ENCODE data around the gene MYBPC2.

MYBPC2 gene

GRCh38 chr19:50481351-50482149, 48.9 kb downstream of the MYBPC2 start:
- DNase-seq = no peak

GRCh38 chr19:50482271-50482855, 49.7 kb downstream of the MYBPC2 start:
- DNase-seq = no peak

- DNase-seq = no peak
These were observed 50.2 kb downstream of the MYBPC2 start for GRCh38 chr19:50482916-50483315.

- DNase-seq = no peak
These were observed 52.7 kb downstream of the MYBPC2 start for GRCh38 chr19:50485284-50485955.

GRCh38 chr19:50486823-50487515, 54.3 kb downstream of the MYBPC2 start:
- peak; percentile 48 for DNase-seq

- peak in 1 of 2 donors; percentile 31 for DNase-seq
These were observed 55.9 kb downstream of the MYBPC2 start for GRCh38 chr19:50488389-50489194.

- DNase-seq = peak; percentile 14 to 35
These were observed 56.8 kb downstream of the MYBPC2 start for GRCh38 chr19:50489461-50490011.

- DNase-seq = no peak
These were observed 57.7 kb downstream of the MYBPC2 start for GRCh38 chr19:50490411-50490811.

GRCh38 chr19:50490991-50491472, 58.3 kb downstream of the MYBPC2 start:
- DNase-seq = no peak

- peak in 1 of 2 donors; percentile 23 for DNase-seq
These were observed 59.8 kb downstream of the MYBPC2 start for GRCh38 chr19:50492303-50493052.

- DNase-seq = no peak
These were observed 60.5 kb downstream of the MYBPC2 start for GRCh38 chr19:50493171-50493570.

- DNase-seq = no peak
These were observed 61.7 kb downstream of the MYBPC2 start for GRCh38 chr19:50494186-50495019.

GRCh38 chr19:50495020-50495531, 62.4 kb downstream of the MYBPC2 start:
- DNase-seq = no peak

- DNase-seq = no peak
These were observed 63.7 kb downstream of the MYBPC2 start for GRCh38 chr19:50496189-50497021.

- DNase-seq = no peak
These were observed 64.3 kb downstream of the MYBPC2 start for GRCh38 chr19:50497022-50497405.

- no peak for DNase-seq
These were observed 65.7 kb downstream of the MYBPC2 start for GRCh38 chr19:50498219-50499056.

- DNase-seq = no peak
These were observed 67.5 kb downstream of the MYBPC2 start for GRCh38 chr19:50500060-50500752.
